Measurements from ENCODE around the gene HERPUD1. TPM values are rescaled to one million over a fixed set of nuclear protein-coding genes. Genes with fewer than 3 reads are reported as not detected.
A peak's percentile ranks its signal among the peaks of the same experiment; 100 is the strongest.

HERPUD1 gene
- total RNA-seq, 1 donor from 2014 or later: 108 TPM

- H3K27me3 ChIP-seq: no peaks in the 10 kb centered on the region
- no peak for DNase-seq (ENCODE audit: low spot score in 2 of 2)
- no peaks in the 10 kb centered on the region for H3K9me3 ChIP-seq
- no peak for TF ChIP-seq CTCF (IDR thresholded peaks at IDR 0.05)
- no peak overlapping the region for H3K4me3 ChIP-seq
- H3K4me1 ChIP-seq: no peaks in the 10 kb centered on the region
- no peaks in the 10 kb centered on the region for H3K36me3 ChIP-seq
- intact Hi-C loops (cut with DNase I): no loop called here
- H3K27ac ChIP-seq: no peak overlapping the region
Measured at GRCh38 chr16:56907401-56907800, 24.5 kb upstream of the HERPUD1 start.

- H3K4me1 ChIP-seq: no peaks in the 10 kb centered on the region
- H3K36me3 ChIP-seq: no peaks in the 10 kb centered on the region
- H3K4me3 ChIP-seq: no peak overlapping the region
- H3K27ac ChIP-seq: no peak overlapping the region
- TF ChIP-seq CTCF (IDR thresholded peaks at IDR 0.05): no peak
- intact Hi-C loops (cut with DNase I): no loop called here
- no peaks in the 10 kb centered on the region for H3K27me3 ChIP-seq
- DNase-seq (ENCODE audit: low spot score in 2 of 2): no peak
- no peaks in the 10 kb centered on the region for H3K9me3 ChIP-seq
Measured at GRCh38 chr16:56909527-56909979, 22.4 kb upstream of the HERPUD1 start.

GRCh38 chr16:56910112-56910511 lies 21.8 kb upstream of the HERPUD1 start:
- H3K27ac ChIP-seq: no peak overlapping the region

GRCh38 chr16:56910654-56911539 lies 21.0 kb upstream of the HERPUD1 start:
- no peak overlapping the region for H3K4me3 ChIP-seq
- no peaks in the 10 kb centered on the region for H3K9me3 ChIP-seq
- peak overlapping the region in 1 of 2 donors; percentile 55 for H3K27ac ChIP-seq
- H3K36me3 ChIP-seq: no peaks in the 10 kb centered on the region
- intact Hi-C loops (cut with DNase I): no loop called here
- peaks cover 0 to 10% of the 10 kb centered on the region in 2 donors for H3K4me1 ChIP-seq
- no peak for TF ChIP-seq CTCF (IDR thresholded peaks at IDR 0.05)
- no peaks in the 10 kb centered on the region for H3K27me3 ChIP-seq
- DNase-seq (ENCODE audit: low spot score in 2 of 2): peak in 1 of 2 donors; percentile 72

More at GRCh38 chr16:56910112-56910511, 21.8 kb upstream of the HERPUD1 start:
- intact Hi-C loops (cut with DNase I): no loop called here
- H3K4me1 ChIP-seq: peaks cover 0 to 2% of the 10 kb centered on the region in 2 donors
- no peaks in the 10 kb centered on the region for H3K36me3 ChIP-seq
- TF ChIP-seq CTCF (IDR thresholded peaks at IDR 0.05): no peak
- no peak for DNase-seq (ENCODE audit: low spot score in 2 of 2)
- no peaks in the 10 kb centered on the region for H3K9me3 ChIP-seq
- no peak overlapping the region for H3K4me3 ChIP-seq
- no peaks in the 10 kb centered on the region for H3K27me3 ChIP-seq

GRCh38 chr16:56911771-56912571 lies 20.0 kb upstream of the HERPUD1 start:
- H3K4me1 ChIP-seq: peaks cover 0 to 13% of the 10 kb centered on the region in 2 donors
- no peaks in the 10 kb centered on the region for H3K9me3 ChIP-seq
- H3K4me3 ChIP-seq: no peak overlapping the region
- TF ChIP-seq CTCF (IDR thresholded peaks at IDR 0.05): no peak
- H3K27ac ChIP-seq: no peak overlapping the region
- DNase-seq (ENCODE audit: low spot score in 2 of 2): peak; percentile 38 to 69
- no peaks in the 10 kb centered on the region for H3K27me3 ChIP-seq
- H3K36me3 ChIP-seq: no peaks in the 10 kb centered on the region
- intact Hi-C loops (cut with DNase I): no loop called here

Data from ascending aorta (tissue), 2 donors.